ENCODE data around the gene FILIP1L. TPM values are rescaled to one million over a fixed set of nuclear protein-coding genes. Genes with fewer than 3 reads are reported as not detected.

The FILIP1L gene
- total and polyA plus RNA-seq, 2 of the 8 experiments (the other 6 are each of a cell fraction or from before 2014, with no cell fraction given): 0.06 to 0.09 TPM

DNA sequence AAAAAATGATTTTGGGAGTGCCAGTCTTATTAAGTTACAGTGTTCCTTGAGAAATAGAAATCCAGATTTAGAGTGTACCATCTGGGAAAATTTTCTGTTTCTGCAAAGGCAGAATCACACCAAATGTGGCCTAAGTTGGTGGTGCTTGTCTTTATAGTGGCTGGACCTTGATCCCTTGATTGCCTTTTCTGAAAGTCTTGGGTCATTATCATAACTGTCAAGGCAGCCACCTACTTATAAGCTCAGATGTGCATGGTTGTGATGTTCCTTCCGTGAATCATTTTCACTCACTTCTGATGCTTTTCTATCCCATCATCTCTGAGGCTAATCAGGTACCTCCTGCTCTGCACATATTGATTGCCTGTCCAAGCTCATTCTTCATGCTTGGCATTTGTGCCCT lies 276.6 kb downstream of the FILIP1L start:
- H2BK120ac ChIP-seq (replicated peaks; ENCODE audit: low read depth, low read length): no peak overlapping the region
- no peak overlapping the region for H3K14ac ChIP-seq (ENCODE audit: insufficient read length)
- H3K36me3 ChIP-seq (ENCODE audit: control insufficient read depth in 2 of 4, insufficient read depth in 4 of 4, low read length in 3 of 4): no peaks in the 10 kb centered on the region
- no peak overlapping the region for H2AK5ac ChIP-seq (ENCODE audit: low read depth, low read length)
- no peak overlapping the region for H3K4me3 ChIP-seq (ENCODE audit: extremely low read depth in 1 of 4, insufficient read depth in 2 of 4, low read depth in 3 of 4, low read length in 4 of 4)
- no peak overlapping the region for H2BK5ac ChIP-seq (ENCODE audit: low read depth, low read length)
- no peak overlapping the region for H2BK20ac ChIP-seq (ENCODE audit: low read length)
- peaks cover 0 to 5% (median 0%) of the 10 kb centered on the region in 4 experiments; a peak in 1 of 7 replicates for H3K4me1 ChIP-seq (replicated peaks in 1 of 4; ENCODE audit: control insufficient read depth in 3 of 4, insufficient read depth in 4 of 4, low read length in 3 of 4)
- no peaks in the 10 kb centered on the region; the same call in 1 of the 2 replicates for H3K23me2 ChIP-seq (ENCODE audit: low read depth, low read length)
- FAIRE-seq (no peak), DNase-seq (ENCODE audit: low read depth in 1 of 2, low spot score in 2 of 2) (no peak)
- H3K18ac ChIP-seq (ENCODE audit: extremely low read depth, low read length): no peak overlapping the region
- H2BK15ac ChIP-seq (ENCODE audit: low read length): no peak overlapping the region
- no peak overlapping the region for H3K23ac ChIP-seq (ENCODE audit: insufficient read length)
- WGBS, 2 experiments (ENCODE audit: extremely low coverage in 1 of 2, insufficient coverage in 1 of 2, insufficient read length in 1 of 2, insufficient replicate concordance in 2 of 2, low coverage in 1 of 2, low lambda C conversion rate in 2 of 2, missing lambda C conversion rate in 1 of 2): 93% methylated on average over 1 of the region's 1 CpG; no CpG with 5 or more reads in 1 of the 2 experiments
- no peak overlapping the region for H2AFZ ChIP-seq (ENCODE audit: low read length)
- no peaks in the 10 kb centered on the region for H3K27me3 ChIP-seq (replicated peaks in 1 of 4; ENCODE audit: control insufficient read depth in 3 of 4, extremely low read depth in 1 of 4, insufficient read depth in 3 of 4, low read length in 3 of 4)
- POLR2A ChIA-PET (ENCODE audit: partially characterized antibody): no interaction called here
- no peak overlapping the region for H2BK12ac ChIP-seq (ENCODE audit: low read depth, low read length)
- no peak overlapping the region for H3K4me2 ChIP-seq (ENCODE audit: insufficient read depth in 1 of 2, low read depth in 2 of 2, low read length in 2 of 2)
- no peak overlapping the region for H3K9ac ChIP-seq (replicated peaks in 1 of 4; ENCODE audit: extremely low read depth in 1 of 4, low read depth in 3 of 4, low read length in 3 of 4)
- H4K91ac ChIP-seq (replicated peaks; ENCODE audit: insufficient read length, low read length): no peak overlapping the region
- no peak overlapping the region for H3K4ac ChIP-seq (replicated peaks; ENCODE audit: insufficient read length, low read depth, low read length)
- CTCF ChIA-PET (ENCODE audit: partially characterized antibody): interaction anchor here (0.6 to 1.4 kb wide), 2 partner anchors 11 to 471 kb away, joined by 3 to 4 read pairs; no protein-coding TSS in a partner anchor
- H3K56ac ChIP-seq (replicated peaks; ENCODE audit: insufficient read length, low read depth, low read length): no peak overlapping the region
- H3K79me1 ChIP-seq (ENCODE audit: low read depth, low read length): peaks cover 5% of the 10 kb centered on the region
- no peak overlapping the region for H4K5ac ChIP-seq (ENCODE audit: insufficient read length, low read depth, low read length)
- peaks cover 0 to 25% of the 10 kb centered on the region in 2 experiments; a peak in 3 of 4 replicates for H3K79me2 ChIP-seq (ENCODE audit: control insufficient read depth in 1 of 2, insufficient read depth in 2 of 2, low read length in 2 of 2)
- H3K27ac ChIP-seq (ENCODE audit: low read depth, low read length): no peak overlapping the region
- no peak overlapping the region for H4K8ac ChIP-seq (ENCODE audit: extremely low read depth, insufficient read depth, low read length)
- no peaks in the 10 kb centered on the region for H3K9me3 ChIP-seq (ENCODE audit: insufficient read depth in 2 of 2, low read depth in 1 of 2, low read length in 1 of 2)
- no peaks in the 10 kb centered on the region for H4K20me1 ChIP-seq (replicated peaks in 1 of 2; ENCODE audit: control insufficient read depth in 1 of 2, insufficient read depth in 2 of 2, low read length in 2 of 2)
- TF ChIP-seq KDM4A (IDR thresholded peaks at IDR 0.05; ENCODE audit: low read depth, low read length, severe bottlenecking) (no peak), SP4 (IDR thresholded peaks at IDR 0.05; ENCODE audit: low read length) (no peak), CREB1 (IDR thresholded peaks at IDR 0.05) (no peak), SAP30 (IDR thresholded peaks at IDR 0.05; ENCODE audit: insufficient read depth, insufficient replicate concordance, low read length) (no peak), MAFK (IDR thresholded peaks at IDR 0.05; ENCODE audit: low read depth, low read length) (no peak), KDM1A (IDR thresholded peaks at IDR 0.05; ENCODE audit: borderline replicate concordance, low read length) (no peak), JUND (IDR thresholded peaks at IDR 0.05; ENCODE audit: low read length) (no peak), BCL11A (IDR thresholded peaks at IDR 0.05; ENCODE audit: low read depth in 2 of 2, low read length in 2 of 2) (no peak), BACH1 (IDR thresholded peaks at IDR 0.05; ENCODE audit: low read length) (no peak)
- TF ChIP-seq, protein P1, sequence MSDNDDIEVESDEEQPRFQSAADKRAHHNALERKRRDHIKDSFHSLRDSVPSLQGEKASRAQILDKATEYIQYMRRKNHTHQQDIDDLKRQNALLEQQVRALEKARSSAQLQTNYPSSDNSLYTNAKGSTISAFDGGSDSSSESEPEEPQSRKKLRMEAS (IDR thresholded peaks at IDR 0.05): no peak

Measured in H1 (cell line).